Hematopoietic multipotent progenitor cell (in vitro differentiated cells): Measurements from ENCODE around the gene SMU1. TPM values are rescaled to one million over a fixed set of nuclear protein-coding genes. Genes with fewer than 3 reads are reported as not detected.
"Not testable (repeated sequence)": the region's sequence is repeated elsewhere in the genome, so short reads cannot be mapped to it uniquely, and the experiment has no call there.

Experiments
- DNase-seq, 3 donors: peaks; one replicate each; pipeline ENCODE4 v3.0.0-alpha.2; 2011 to 2015; ENCODE audit warnings: low read depth in 2 of 3, low spot score in 2 of 3
- total RNA-seq: library from RNA; depleted of rRNA; stranded (reverse); fragments of >200 nt; gene quantifications from one replicate; pipeline ENCODE4 v1.2.3, GENCODE V29; 2012

Gene SMU1
- total RNA-seq, 1 donor = 18.6 TPM

DNA sequence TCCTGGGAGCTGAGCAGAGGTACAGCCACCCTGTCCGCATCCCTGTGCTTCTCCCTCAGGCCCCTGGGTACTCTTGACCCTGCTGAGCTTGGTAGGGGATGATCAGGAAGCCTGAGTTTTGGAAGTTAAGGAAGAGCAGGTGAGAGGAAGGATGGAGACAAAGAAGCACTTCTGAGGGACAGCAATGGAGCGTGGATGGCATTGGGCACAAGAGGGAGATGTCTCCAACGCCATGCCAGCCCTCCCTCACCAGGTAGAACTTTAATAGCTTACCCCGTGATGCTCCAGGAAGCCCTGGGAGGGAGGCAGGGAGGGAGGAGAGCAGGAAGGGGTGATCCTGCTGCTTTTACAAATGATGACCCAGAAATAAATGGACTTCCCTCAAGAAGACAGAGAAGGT, 29.9 kb upstream of the SMU1 start:
- no peak for DNase-seq

DNA sequence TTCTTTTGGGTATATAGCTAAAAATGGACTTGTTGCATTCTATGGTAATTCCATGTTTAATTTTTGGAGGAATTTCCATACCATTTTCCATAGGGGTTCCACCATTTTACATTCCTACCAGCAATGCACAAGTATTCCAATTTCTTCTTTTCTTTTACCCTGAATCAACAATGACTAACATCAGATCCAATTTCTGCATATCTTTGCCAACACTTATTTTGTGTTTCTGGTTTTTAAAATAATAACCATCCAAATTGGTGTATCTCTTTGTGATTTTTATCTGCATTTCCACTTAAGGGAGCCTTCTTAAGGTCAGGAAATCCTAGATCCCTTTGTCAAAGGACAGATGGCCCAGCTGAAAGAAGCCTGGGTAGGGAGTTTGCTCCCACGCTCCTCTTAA, 29.5 kb upstream of the SMU1 start:
- DNase-seq = no peak

- no peak for DNase-seq
These were observed 29.0 kb upstream of the SMU1 start for GRCh38 chr9:33105504-33105903.

DNA sequence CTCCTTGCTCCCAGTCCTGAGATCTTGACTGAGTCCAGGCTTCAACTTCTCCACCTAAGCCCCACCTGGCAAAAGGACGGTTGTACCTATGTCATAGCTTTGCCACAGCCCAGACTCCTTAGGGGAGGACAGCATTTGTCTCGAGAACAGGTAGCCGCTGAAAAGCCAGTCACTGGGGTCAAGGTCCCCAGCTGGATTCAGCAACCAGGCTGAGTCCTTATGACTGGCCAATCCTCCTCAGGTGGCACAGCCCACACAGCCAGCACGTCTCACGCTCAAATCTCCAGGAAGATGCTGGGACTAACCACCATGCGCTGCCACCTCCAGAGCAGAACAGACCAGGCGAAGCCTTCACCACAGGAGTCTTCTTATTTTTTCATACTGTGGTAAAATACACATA, 27.9 kb upstream of the SMU1 start:
- no peak for DNase-seq

- no peak for DNase-seq
These were observed 27.2 kb upstream of the SMU1 start for GRCh38 chr9:33103501-33104281.

DNA sequence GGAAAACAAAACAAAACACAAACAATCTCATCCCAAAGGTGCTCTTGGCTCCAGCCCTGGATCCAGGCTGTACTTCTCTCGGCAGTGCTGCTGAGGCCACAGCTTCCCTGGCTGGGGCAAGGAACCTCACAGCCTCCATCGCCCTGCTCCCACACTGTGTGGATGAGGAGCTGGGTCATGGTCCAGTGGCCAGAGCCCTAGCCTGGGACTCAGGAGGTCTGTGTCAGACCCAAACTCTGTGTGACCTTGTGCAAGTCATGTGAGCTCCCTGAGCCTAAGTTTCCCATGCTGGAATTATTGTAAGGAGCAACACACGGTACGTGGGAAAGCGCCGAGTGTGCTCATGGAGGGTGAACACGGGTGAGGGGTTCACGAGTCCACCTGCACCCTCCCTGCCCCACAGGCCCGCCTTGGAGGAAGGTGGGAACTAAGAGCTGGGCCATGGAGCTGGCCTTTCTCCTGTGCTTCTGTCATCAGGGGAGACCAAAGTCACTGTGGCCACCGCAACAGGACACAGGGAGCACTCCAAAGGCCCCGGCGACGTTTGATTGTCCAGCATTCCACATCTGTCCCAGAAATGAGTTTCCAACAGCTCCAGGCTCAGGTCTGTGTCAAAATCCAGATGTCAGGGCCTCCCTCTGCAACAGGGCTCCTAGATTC, 26.2 kb upstream of the SMU1 start:
- no peak for DNase-seq

DNA sequence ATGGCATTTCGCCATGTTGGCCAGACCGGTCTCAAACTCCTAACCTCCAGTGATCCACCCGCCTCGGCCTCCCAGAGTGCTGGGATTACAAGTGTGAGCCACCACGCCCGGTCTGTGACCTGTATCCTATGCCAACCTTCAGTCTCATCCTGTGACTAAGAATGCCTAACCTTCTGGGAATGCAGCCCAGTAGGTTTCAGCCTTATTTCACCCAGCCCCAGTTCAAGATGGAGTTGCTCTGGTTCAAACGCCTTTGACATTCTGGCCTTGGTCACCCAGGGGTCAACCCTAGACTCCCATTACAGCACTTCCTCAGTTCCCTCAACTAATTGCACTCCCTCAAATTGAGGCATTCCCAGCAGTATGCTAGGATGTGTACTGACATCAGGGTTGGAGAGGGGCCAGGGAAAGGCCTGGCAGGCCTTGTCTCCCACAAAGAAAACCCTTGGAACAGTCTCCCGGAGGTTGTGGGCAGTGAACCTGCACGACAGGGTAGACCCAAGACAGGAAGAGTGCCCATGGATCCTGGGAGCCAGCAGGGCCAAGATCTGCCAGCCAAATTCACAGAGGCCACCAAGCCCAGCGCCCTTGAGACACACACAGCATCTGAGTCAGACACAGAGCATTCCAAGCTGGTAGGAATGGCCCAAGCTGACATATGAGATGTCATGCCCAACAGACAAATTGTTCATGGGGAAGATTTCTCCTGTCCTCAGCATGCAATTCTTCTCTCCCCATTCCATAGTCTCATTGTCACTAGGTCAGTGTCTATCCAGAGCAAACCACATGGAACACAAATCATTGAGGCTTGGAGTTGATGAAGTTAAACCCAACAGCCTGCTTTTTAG, 24.9 kb upstream of the SMU1 start:
- DNase-seq = no peak

DNA sequence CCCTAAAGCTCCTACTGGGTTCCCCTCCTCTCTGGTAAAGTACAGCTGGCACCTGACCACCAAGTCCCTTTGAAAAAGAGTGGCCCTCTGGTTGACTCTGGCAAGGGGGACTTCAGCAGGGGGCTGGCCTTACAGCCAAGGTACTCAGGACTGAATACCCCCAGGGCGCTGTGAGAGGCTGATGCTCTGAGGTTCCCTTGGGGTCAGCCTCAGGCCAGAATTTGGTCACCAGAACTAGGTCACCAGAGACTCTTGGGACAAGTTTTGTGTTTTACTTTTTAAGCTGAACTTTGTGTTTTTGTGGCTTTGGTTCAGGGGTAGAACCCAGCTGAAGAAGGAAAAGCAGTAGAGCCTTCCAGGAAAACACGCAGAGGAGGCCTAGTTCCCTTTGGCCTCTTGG, 23.3 kb upstream of the SMU1 start:
- no peak for DNase-seq

GRCh38 chr9:33097192-33097591, 20.7 kb upstream of the SMU1 start:
- no peak for DNase-seq

GRCh38 chr9:33092634-33093033, 16.2 kb upstream of the SMU1 start:
- no peak for DNase-seq

DNA sequence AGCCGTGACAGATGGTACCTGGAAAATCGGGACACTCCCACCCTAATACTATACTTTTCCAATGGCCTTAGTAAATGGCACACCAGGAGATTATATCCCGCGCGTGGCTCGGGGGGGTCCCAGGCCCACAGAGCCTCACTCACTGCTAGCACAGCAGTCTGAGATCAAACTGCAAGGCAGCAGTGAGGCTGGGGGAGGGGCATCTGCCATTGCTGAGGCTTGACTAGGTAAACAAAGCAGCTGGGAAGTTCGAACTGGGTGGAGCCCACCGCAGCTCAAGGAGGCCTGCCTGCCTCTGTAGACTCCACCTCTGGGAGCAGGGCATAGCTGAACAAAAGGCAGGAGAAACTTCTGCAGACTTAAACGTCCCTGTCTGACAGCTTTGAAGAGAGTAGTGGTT, 9.2 kb upstream of the SMU1 start:
- DNase-seq = not testable (repeated sequence)

- peak in 2 of 3 donors; percentile 20 to 22 for DNase-seq
These were observed 6.3 kb upstream of the SMU1 start for GRCh38 chr9:33082538-33083326.

DNA sequence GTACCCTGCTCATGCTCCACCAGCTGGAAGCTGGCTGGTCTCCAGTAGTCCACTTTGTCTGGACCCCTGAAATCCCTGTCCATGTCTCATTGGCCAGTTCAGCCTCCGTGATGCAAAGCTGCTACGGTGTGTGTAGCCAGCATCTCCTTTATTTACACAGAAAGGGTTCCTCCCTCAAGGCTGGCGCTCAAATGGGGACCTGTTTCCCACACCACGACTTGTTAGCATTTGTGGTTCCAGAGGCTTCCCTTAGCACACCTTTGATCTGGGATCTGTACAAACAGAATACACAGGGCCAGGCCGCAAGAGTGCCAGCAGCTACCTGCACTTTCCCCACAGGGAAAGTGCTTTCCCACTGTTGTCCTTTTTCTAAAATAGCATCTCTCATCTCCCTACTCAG, 5.7 kb upstream of the SMU1 start:
- DNase-seq = no peak

DNA sequence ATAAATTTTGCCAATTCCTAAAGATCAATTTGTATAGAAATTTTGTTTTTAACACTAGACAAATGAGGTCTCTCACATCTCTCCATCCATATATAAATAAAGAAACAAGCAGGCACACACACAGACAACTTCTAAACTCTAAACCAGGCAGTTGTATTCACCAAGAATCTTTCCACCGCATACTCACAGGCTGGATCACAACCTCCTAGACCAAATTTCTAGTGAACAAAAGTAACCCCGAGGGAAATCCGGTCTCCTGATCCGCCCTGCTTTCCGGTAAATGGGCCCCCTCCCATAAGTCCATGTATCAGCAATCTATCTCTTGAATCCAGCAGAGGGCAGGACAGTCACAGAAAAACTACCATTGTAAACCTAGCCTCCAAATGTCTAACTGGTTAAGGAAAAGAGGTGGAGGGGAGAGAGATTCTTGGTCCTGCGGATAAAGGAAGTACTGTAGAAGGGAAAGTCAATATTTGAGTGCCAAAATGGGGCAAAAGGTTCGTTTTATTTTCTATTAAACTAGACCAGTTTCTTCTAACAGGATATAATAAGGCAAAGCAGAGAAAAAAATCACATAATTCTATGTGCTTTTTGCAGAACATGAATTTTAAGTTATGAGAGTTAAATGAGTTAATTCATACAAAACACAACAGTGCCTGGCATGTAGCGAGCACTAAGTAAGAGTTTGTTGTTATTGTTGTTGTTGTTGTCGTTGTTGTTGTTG, 4.8 kb upstream of the SMU1 start:
- DNase-seq = peak; percentile 34 to 95 (median 90)

GRCh38 chr9:33080534-33080933, 4.1 kb upstream of the SMU1 start:
- DNase-seq = no peak

DNA sequence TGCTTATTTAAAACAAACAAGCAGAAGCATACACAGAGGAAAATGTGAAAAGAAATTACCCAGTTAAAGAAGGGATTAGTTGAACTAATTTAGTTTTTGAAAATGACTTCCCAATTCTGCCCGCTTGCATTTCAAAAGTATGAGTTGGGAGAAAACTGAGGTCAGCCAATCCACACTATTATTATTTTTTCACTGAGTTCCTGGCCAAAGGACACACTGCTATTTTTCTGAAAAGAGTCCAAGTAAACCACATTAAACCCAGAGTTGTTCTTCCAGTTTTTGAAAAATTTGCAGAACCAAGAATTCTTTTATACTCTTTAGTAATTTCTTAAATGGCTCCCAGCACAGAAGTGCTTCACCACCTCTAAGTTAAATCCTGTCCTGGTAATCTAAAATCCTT, 7.5 kb downstream of the SMU1 start:
- DNase-seq = no peak

- no peak for DNase-seq
These were observed 11.1 kb downstream of the SMU1 start for GRCh38 chr9:33065157-33066076.

DNA sequence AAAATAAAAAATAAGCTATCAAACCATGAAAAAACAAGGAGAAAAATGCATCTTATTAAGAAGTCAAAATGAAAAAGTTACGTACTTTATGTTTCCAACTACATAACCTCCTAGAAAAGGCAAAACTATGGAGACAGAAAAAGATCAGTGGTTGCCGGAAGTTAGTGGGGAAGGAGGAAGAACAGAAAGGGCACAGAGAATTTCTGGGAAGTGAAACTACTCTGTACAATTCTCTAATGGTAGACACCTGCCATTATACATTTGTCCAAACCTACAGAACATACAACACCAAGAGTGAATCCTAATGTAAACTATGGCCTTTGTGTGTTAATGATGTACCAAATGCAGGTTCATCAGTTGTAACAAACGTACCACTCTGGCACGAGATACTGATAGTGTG, 25.3 kb downstream of the SMU1 start:
- no peak for DNase-seq
